Tibial nerve (tissue), 4 donors: Measurements from ENCODE around the gene SMIM43. TPM values are rescaled to one million over a fixed set of nuclear protein-coding genes. Genes with fewer than 3 reads are reported as not detected.
"Not testable (repeated sequence)": the region's sequence is repeated elsewhere in the genome, so short reads cannot be mapped to it uniquely, and the experiment has no call there.

Experiments used
- DNase-seq, 2 donors: peaks; one replicate each; pipeline ENCODE4 v3.0.0-alpha.2; 2019; ENCODE audit warnings: low spot score in 2 of 2
- H3K27ac ChIP-seq, 4 donors: fragments of 200-600 bp; sonication (generic) in 3 of 4; one replicate each; pipeline ENCODE4 v1.5.1; 2017 to 2019; ENCODE audit warnings: mild to moderate bottlenecking in 1 of 4
- H3K27me3 ChIP-seq, 2 donors: fragments of 200-600 bp; sonication (generic) in 1 of 2; one replicate each; pipeline versions ENCODE4 v1.5.1 to v1.6.0; 2017 to 2019
- H3K36me3 ChIP-seq, 3 donors: fragments of 200-600 bp; sonication (generic); one replicate each; pipeline ENCODE4 v1.5.1; 2018 to 2019
- H3K4me1 ChIP-seq, 4 donors: fragments of 200-600 bp; sonication (generic) in 3 of 4; one replicate each; pipeline ENCODE4 v1.5.1; 2017 to 2019
- H3K4me3 ChIP-seq, 4 donors: fragments of 200-600 bp; sonication (generic) in 3 of 4; one replicate each; pipeline ENCODE4 v1.5.1; 2017 to 2019; ENCODE audit warnings: mild to moderate bottlenecking in 1 of 4, moderate library complexity in 1 of 4
- H3K9me3 ChIP-seq, 4 donors: fragments of 200-600 bp; sonication (generic) in 3 of 4; one replicate each; pipeline ENCODE4 v1.5.1; 2017 to 2019
- EP300 ChIP-seq, 2 donors: sonication (generic); formaldehyde crosslinking; IDR thresholded peaks; one replicate each; pipeline ENCODE4 v1.6.1; 2017; ENCODE audit warnings: antibody characterized with exemption in 2 of 2, mild to moderate bottlenecking in 1 of 2
- POLR2A ChIP-seq, 2 donors: fragments of 450-650 bp; IDR thresholded peaks; one replicate each; pipeline ENCODE4 v1.6.1; 2017; ENCODE audit warnings: antibody characterized with exemption in 2 of 2, mild to moderate bottlenecking in 2 of 2, moderate library complexity in 2 of 2
- WGBS, 2 donors: methylation state at CpG; one replicate each; pipeline ENCODE4 v1.1.5; 2018; 5-methylcytosine and 5-hydroxymethylcytosine counted together
- total RNA-seq, 4 donors: library from RNA; depleted of rRNA; stranded (reverse); fragments of >200 nt; gene quantifications; one replicate each; pipeline ENCODE4 v1.1.0, GENCODE V29; 2016
- TF ChIP-seq, protein P1 (sequence below), 5 experiments: fragments of 200-600 bp in 3 of 5; fragments of 450-650 bp in 2 of 5; sonication (generic) in 3 of 5; IDR thresholded peaks; one replicate each; pipeline ENCODE4 v1.5.1; 2016 to 2019; ENCODE audit warnings: antibody characterized with exemption in 5 of 5, mild to moderate bottlenecking in 3 of 5, moderate library complexity in 2 of 5

The SMIM43 gene
- total RNA-seq, 4 donors from 2014 or later: 2.2 to 5.7 (median 4.6) TPM

DNA sequence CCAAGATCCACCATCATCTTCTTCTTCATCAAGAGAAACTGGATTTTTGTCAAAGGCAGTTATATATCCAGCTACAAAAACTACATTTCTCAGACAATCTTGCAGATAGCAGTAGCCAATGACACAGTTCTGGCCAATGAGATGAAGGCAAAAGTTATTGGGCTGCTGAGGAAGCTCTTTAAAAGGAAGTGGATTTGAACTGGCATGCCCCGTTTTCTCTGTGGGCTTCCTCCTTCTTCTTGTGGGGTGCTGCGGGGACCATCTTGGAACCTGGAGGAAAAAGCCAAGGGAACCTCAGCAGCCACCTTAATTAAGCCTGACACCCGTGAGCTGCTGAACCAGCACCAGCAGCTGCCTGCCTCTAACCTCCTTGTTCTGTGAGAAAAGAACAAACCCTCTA is 4.8 kb downstream of the SMIM43 start:
- no peak overlapping the region for H3K4me3 ChIP-seq
- H3K27ac ChIP-seq: no peak overlapping the region
- H3K27me3 ChIP-seq: peaks cover 0 to 13% of the 10 kb centered on the region in 2 donors
- no peaks in the 10 kb centered on the region for H3K36me3 ChIP-seq
- no peak for DNase-seq
- H3K9me3 ChIP-seq: no peaks in the 10 kb centered on the region
- TF ChIP-seq POLR2A (IDR thresholded peaks at IDR 0.05): no peak
- TF ChIP-seq, protein P1, sequence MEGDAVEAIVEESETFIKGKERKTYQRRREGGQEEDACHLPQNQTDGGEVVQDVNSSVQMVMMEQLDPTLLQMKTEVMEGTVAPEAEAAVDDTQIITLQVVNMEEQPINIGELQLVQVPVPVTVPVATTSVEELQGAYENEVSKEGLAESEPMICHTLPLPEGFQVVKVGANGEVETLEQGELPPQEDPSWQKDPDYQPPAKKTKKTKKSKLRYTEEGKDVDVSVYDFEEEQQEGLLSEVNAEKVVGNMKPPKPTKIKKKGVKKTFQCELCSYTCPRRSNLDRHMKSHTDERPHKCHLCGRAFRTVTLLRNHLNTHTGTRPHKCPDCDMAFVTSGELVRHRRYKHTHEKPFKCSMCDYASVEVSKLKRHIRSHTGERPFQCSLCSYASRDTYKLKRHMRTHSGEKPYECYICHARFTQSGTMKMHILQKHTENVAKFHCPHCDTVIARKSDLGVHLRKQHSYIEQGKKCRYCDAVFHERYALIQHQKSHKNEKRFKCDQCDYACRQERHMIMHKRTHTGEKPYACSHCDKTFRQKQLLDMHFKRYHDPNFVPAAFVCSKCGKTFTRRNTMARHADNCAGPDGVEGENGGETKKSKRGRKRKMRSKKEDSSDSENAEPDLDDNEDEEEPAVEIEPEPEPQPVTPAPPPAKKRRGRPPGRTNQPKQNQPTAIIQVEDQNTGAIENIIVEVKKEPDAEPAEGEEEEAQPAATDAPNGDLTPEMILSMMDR (IDR thresholded peaks at IDR 0.05): no peak
- TF ChIP-seq EP300 (IDR thresholded peaks at IDR 0.05): no peak
- 52 to 56% methylated on average over 3 of the region's 3 CpGs for WGBS, 2 donors
- H3K4me1 ChIP-seq: peaks cover 0 to 8% (median 0%) of the 10 kb centered on the region in 4 donors

- H3K4me3 ChIP-seq: no peak overlapping the region
- H3K9me3 ChIP-seq: no peaks in the 10 kb centered on the region
- no peaks in the 10 kb centered on the region for H3K36me3 ChIP-seq
- H3K4me1 ChIP-seq: no peaks in the 10 kb centered on the region
- H3K27me3 ChIP-seq: peaks cover 0 to 7% of the 10 kb centered on the region in 2 donors
- no peak overlapping the region for H3K27ac ChIP-seq
- TF ChIP-seq, protein P1 (IDR thresholded peaks at IDR 0.05): no peak
- no peak for TF ChIP-seq EP300 (IDR thresholded peaks at IDR 0.05)
- no peak for TF ChIP-seq POLR2A (IDR thresholded peaks at IDR 0.05)
- 92 to 94% methylated on average over 2 of the region's 2 CpGs for WGBS, 2 donors
- DNase-seq: no peak
Measured at GRCh38 chr4:121758925-121759568, 5.9 kb downstream of the SMIM43 start.

- not testable (repeated sequence) for H3K4me3 ChIP-seq, DNase-seq, H3K27me3 ChIP-seq, H3K9me3 ChIP-seq, H3K36me3 ChIP-seq, H3K27ac ChIP-seq, H3K4me1 ChIP-seq
- 88 to 93% methylated on average over 1 of the region's 1 CpG for WGBS, 2 donors
Measured at GRCh38 chr4:121752142-121752541, 12.8 kb downstream of the SMIM43 start.

DNA sequence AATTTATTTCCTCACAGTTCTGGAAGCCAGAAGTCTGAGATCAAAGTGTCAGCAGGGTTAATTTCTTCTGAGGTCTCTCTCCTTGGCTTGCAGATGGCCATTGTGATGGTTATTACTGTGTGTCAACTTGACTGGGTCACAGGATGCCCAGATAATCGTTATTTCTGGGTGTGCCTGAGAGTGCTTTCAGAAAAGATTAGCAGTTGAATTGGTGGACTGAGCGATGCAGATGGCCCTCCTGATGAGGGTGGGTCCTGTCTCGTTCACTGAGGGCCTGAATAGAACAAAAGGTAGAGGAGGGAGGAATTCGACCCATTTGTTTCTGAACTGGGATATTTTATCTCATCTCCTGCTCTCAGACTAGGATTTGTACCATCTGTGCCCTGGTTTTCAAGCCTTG is 15.7 kb downstream of the SMIM43 start:
- TF ChIP-seq, protein P1 (IDR thresholded peaks at IDR 0.05): no peak
- TF ChIP-seq EP300 (IDR thresholded peaks at IDR 0.05) (no peak), POLR2A (IDR thresholded peaks at IDR 0.05) (no peak)

GRCh38 chr4:121742794-121743193 is 22.2 kb downstream of the SMIM43 start:
- DNase-seq: no peak
- no peaks in the 10 kb centered on the region for H3K36me3 ChIP-seq
- H3K4me1 ChIP-seq: no peaks in the 10 kb centered on the region
- H3K4me3 ChIP-seq: no peak overlapping the region
- no peak overlapping the region for H3K27ac ChIP-seq
- H3K27me3 ChIP-seq: no peaks in the 10 kb centered on the region
- H3K9me3 ChIP-seq: no peaks in the 10 kb centered on the region
- TF ChIP-seq EP300 (IDR thresholded peaks at IDR 0.05) (no peak), POLR2A (IDR thresholded peaks at IDR 0.05) (no peak)
- TF ChIP-seq, protein P1 (IDR thresholded peaks at IDR 0.05): no peak
- WGBS, 2 donors: 59% methylated on average over 3 of the region's 3 CpGs

More for the DNA sequence above, 15.7 kb downstream of the SMIM43 start:
- no peak for DNase-seq
- no peaks in the 10 kb centered on the region for H3K27me3 ChIP-seq
- no peaks in the 10 kb centered on the region for H3K9me3 ChIP-seq
- no peak overlapping the region for H3K27ac ChIP-seq
- 10 to 22% methylated on average over 4 of the region's 4 CpGs for WGBS, 2 donors
- H3K4me1 ChIP-seq: no peaks in the 10 kb centered on the region
- no peak overlapping the region for H3K4me3 ChIP-seq
- no peaks in the 10 kb centered on the region for H3K36me3 ChIP-seq
